Uterus (tissue), 4 donors: ENCODE results near the gene GC. TPM values are rescaled to one million over a fixed set of nuclear protein-coding genes. Genes with fewer than 3 reads are reported as not detected.

Experiments
- DNase-seq, 2 donors: peaks; one replicate each; pipeline ENCODE4 v3.0.0-alpha.2; 2019 to 2020
- H3K27ac ChIP-seq, 2 donors: fragments of 200-600 bp; sonication (generic); 1 replicate in 1 of 2; 2 replicates in 1 of 2; pipeline ENCODE4 v1.5.1; 2016 to 2018
- H3K27me3 ChIP-seq, 2 donors: fragments of 200-600 bp; sonication (generic); one replicate each; pipeline ENCODE4 v1.5.1; 2018 to 2019; ENCODE audit warnings: control low read depth in 1 of 2
- H3K36me3 ChIP-seq, 2 donors: fragments of 200-600 bp; sonication (generic); one replicate each; pipeline ENCODE4 v1.5.1; 2019; ENCODE audit warnings: control low read depth in 1 of 2
- H3K4me1 ChIP-seq, 2 donors: fragments of 200-600 bp; sonication (generic); one replicate each; pipeline ENCODE4 v1.5.1; 2018 to 2019; ENCODE audit warnings: control low read depth in 1 of 2
- H3K4me3 ChIP-seq, 2 donors: fragments of 200-600 bp; sonication (generic); 1 replicate in 1 of 2; 2 replicates in 1 of 2; pipeline ENCODE4 v1.5.1; 2018 to 2019; ENCODE audit warnings: mild to moderate bottlenecking in 1 of 2
- H3K9me3 ChIP-seq, 2 donors: fragments of 200-600 bp; sonication (generic); one replicate each; pipeline ENCODE4 v1.5.1; 2019; ENCODE audit warnings: control low read depth in 1 of 2
- POLR2A ChIP-seq, 2 donors: fragments of 450-650 bp; IDR thresholded peaks; one replicate each; pipeline ENCODE4 v1.6.1; 2016; ENCODE audit warnings: antibody characterized with exemption in 2 of 2, mild to moderate bottlenecking in 1 of 2, moderate library complexity in 1 of 2
- intact Hi-C: fragments of 100-400 bp; cut with DNase I; formaldehyde crosslinking; loops from one replicate; pipeline ENCODE4 v1.15.1; 2023; ENCODE audit warnings: low total_unique reads
- total RNA-seq, 4 donors: library from RNA; depleted of rRNA in 3 of 4; stranded (reverse); fragments of >200 nt in 3 of 4; gene quantifications; one replicate each; pipeline versions ENCODE4 v1.1.0 to v1.2.4, GENCODE V29; 2014 to 2023
- TF ChIP-seq, protein P1 (sequence below), 4 experiments: fragments of 200-600 bp in 2 of 4; fragments of 450-650 bp in 2 of 4; sonication (generic) in 2 of 4; IDR thresholded peaks; one replicate each; pipeline ENCODE4 v1.5.1; 2016 to 2019; ENCODE audit warnings: antibody characterized with exemption in 4 of 4, mild to moderate bottlenecking in 2 of 4, moderate library complexity in 1 of 4
- donor health status: DM: yes; HTN: yes; CAD: no.

GC gene
- total RNA-seq, 4 donors from 2014 or later = 0.46 TPM; not detected in 3

DNA sequence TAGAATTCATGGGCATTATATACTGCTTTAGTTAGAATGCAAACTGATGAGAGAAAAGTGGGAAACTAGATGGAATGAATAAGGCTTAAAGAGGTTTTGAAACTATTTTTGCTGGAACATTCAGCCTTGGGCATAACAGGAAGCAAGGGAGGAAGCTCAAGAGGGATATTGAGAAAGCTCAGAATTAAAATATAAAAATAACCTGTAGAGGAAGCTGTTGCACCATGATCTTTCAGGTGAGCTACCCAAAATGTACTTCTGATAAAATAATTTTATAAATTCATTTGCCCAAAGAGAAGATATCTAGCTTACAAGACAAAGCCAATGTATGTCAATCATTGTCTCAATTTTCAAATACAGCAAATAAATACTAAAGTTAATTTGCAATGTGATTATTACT lies 11.3 kb downstream of the GC start:
- no peaks in the 10 kb centered on the region for H3K36me3 ChIP-seq
- no peaks in the 10 kb centered on the region for H3K4me1 ChIP-seq
- TF ChIP-seq POLR2A (IDR thresholded peaks at IDR 0.05) = no peak
- TF ChIP-seq, protein P1, sequence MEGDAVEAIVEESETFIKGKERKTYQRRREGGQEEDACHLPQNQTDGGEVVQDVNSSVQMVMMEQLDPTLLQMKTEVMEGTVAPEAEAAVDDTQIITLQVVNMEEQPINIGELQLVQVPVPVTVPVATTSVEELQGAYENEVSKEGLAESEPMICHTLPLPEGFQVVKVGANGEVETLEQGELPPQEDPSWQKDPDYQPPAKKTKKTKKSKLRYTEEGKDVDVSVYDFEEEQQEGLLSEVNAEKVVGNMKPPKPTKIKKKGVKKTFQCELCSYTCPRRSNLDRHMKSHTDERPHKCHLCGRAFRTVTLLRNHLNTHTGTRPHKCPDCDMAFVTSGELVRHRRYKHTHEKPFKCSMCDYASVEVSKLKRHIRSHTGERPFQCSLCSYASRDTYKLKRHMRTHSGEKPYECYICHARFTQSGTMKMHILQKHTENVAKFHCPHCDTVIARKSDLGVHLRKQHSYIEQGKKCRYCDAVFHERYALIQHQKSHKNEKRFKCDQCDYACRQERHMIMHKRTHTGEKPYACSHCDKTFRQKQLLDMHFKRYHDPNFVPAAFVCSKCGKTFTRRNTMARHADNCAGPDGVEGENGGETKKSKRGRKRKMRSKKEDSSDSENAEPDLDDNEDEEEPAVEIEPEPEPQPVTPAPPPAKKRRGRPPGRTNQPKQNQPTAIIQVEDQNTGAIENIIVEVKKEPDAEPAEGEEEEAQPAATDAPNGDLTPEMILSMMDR (IDR thresholded peaks at IDR 0.05) = no peak
- H3K27me3 ChIP-seq = no peaks in the 10 kb centered on the region
- H3K4me3 ChIP-seq = no peak overlapping the region
- intact Hi-C loops = no loop called here
- no peak for DNase-seq
- no peak overlapping the region for H3K27ac ChIP-seq
- no peaks in the 10 kb centered on the region for H3K9me3 ChIP-seq

DNA sequence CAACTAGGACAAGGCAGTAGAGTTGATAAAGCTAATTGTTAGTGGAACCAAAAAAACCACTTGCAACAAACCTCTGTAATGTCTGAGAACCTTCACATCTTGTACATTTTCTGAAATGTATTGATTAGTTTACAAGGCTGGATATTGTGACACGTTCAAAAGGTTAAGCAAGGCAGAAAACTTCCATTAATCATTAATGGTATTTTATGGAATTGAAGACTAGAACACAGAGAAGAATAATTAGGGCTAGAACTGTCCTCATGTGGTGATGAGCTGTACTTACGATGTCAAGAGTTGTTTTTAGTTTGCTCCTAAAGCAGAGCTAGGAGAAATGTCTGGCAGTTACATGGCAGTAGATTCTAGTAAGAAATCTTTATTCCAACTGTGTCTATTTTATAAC lies 12.3 kb downstream of the GC start:
- TF ChIP-seq, protein P1 (IDR thresholded peaks at IDR 0.05) = no peak
- no peak for TF ChIP-seq POLR2A (IDR thresholded peaks at IDR 0.05)
- Histone ChIP-seq H3K9me3 (no peaks in the 10 kb centered on the region), H3K4me1 (no peaks in the 10 kb centered on the region), H3K27ac (no peak overlapping the region), H3K4me3 (no peak overlapping the region), H3K36me3 (no peaks in the 10 kb centered on the region), H3K27me3 (no peaks in the 10 kb centered on the region)
- no peak for DNase-seq
- intact Hi-C loops = no loop called here

DNA sequence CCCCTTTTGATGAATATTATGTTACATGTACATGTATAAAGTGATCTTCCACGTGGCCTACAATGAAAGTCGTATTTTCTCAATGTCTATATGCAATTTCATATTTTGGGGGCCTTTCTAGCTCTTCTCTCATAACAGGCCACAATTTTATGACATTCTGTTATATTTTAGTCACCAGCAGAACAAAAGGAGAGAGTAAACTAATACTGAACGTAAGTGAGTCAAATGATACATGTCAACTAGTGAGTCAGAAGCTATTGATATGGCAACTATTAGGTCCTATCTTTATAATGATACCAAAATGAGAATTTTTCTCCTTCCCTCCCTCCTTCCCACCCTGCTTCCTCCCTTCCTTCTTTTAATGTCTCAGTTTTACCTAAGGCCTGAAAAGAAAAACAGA lies 14.4 kb downstream of the GC start:
- no peaks in the 10 kb centered on the region for H3K36me3 ChIP-seq
- H3K4me3 ChIP-seq = no peak overlapping the region
- no peak overlapping the region for H3K27ac ChIP-seq
- no peaks in the 10 kb centered on the region for H3K9me3 ChIP-seq
- no peak for DNase-seq
- H3K27me3 ChIP-seq = no peaks in the 10 kb centered on the region
- TF ChIP-seq, protein P1 (IDR thresholded peaks at IDR 0.05) = no peak
- no peak for TF ChIP-seq POLR2A (IDR thresholded peaks at IDR 0.05)
- intact Hi-C loops = no loop called here
- H3K4me1 ChIP-seq = no peaks in the 10 kb centered on the region

DNA sequence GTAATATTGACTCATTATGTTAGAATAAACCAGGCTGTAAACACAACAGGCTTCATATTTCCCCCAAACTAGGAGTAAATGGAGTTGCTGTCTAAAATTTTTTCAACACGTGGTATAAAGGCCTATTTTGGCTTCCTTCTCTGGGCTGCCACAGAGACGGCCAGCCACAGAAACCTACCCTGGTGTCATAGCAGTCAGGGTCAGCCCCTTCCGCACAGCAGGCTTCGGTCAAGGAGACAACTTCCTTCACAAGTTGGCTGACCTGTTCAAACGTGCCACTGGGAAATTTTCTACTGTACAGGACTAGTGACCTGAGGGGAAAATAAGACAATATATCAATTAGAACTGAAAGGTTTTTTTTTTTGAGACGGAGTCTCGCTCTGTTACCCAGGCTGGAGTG lies 15.8 kb downstream of the GC start:
- intact Hi-C loops = no loop called here

DNA sequence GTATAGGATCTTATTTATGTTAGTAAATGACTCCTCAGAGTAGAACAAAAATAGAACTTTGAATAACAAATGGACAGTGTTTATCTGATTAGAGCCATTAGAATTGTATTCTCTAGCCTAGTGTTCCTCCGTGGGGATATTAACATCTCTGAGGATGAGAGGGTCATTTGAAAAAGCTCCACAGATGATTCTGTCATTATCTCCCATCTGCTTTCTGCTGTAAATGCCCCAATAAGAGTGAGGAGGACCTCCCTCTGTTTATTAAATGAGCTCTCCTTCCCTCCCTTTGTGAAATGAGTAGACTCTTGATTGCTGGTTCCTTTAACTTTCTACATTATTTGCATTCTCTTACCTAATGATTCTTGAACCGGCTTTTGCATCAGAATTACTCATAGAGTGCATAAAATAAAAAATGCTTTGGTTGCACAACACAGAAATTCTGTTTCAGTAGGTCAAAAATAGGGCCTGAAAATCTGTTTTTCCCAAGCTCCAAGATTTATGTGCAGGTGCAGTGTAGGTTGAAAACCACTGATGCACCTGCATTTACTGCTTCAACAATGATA lies 18.0 kb downstream of the GC start:
- H3K27me3 ChIP-seq = no peaks in the 10 kb centered on the region
- no peak for TF ChIP-seq POLR2A (IDR thresholded peaks at IDR 0.05)
- TF ChIP-seq, protein P1 (IDR thresholded peaks at IDR 0.05) = no peak
- intact Hi-C loops = no loop called here

More for the DNA sequence above, 15.8 kb downstream of the GC start:
- no peaks in the 10 kb centered on the region for H3K4me1 ChIP-seq
- no peak overlapping the region for H3K4me3 ChIP-seq
- H3K36me3 ChIP-seq = no peaks in the 10 kb centered on the region
- no peak for TF ChIP-seq POLR2A (IDR thresholded peaks at IDR 0.05)
- TF ChIP-seq, protein P1 (IDR thresholded peaks at IDR 0.05) = no peak
- no peaks in the 10 kb centered on the region for H3K9me3 ChIP-seq
- DNase-seq = no peak
- no peaks in the 10 kb centered on the region for H3K27me3 ChIP-seq
- H3K27ac ChIP-seq = no peak overlapping the region

More for the DNA sequence above, 18.0 kb downstream of the GC start:
- Histone ChIP-seq H3K4me1 (no peaks in the 10 kb centered on the region), H3K36me3 (no peaks in the 10 kb centered on the region), H3K27ac (no peak overlapping the region), H3K9me3 (no peaks in the 10 kb centered on the region), H3K4me3 (no peak overlapping the region)
- no peak for DNase-seq
